Keratinocyte (primary cell): ENCODE results near the gene PEA15. TPM values are rescaled to one million over a fixed set of nuclear protein-coding genes. Genes with fewer than 3 reads are reported as not detected.
A peak's percentile ranks its signal among the peaks of the same experiment; 100 is the strongest.

Experiments
- DNase-seq: peaks from one replicate; pipeline ENCODE4 v3.0.0-alpha.2; 2011; ENCODE audit warnings: low read depth, missing footprints, low spot score
- FAIRE-seq: peaks from 2 replicates; lab custom pipeline; 2011; peaks lifted over from hg19 to GRCh38; lab: Jason Lieb, UNC
- H2AFZ ChIP-seq: 2 replicates; pipeline ENCODE4 v1.6.0; 2012; ENCODE audit warnings: low read length, control low read depth, inconsistent platforms; ENCODE audit not compliant: control insufficient read depth
- H3K27ac ChIP-seq: 2 replicates; pipeline ENCODE4 v1.5.1; 2011; ENCODE audit warnings: low read length; ENCODE audit not compliant: control insufficient read depth, insufficient read depth
- H3K27me3 ChIP-seq: 3 replicates; pipeline ENCODE4 v1.6.0; 2011; ENCODE audit warnings: low read length; ENCODE audit not compliant: control insufficient read depth, insufficient read depth; ENCODE audit errors: extremely low read depth
- H3K36me3 ChIP-seq, 2 experiments: 2 replicates in 1 of 2; 3 replicates in 1 of 2; pipeline ENCODE4 v1.5.1; 2011; ENCODE audit warnings: low read length in 2 of 2, mild to moderate bottlenecking in 1 of 2; ENCODE audit not compliant: control insufficient read depth in 2 of 2, insufficient read depth in 2 of 2; ENCODE audit errors: extremely low read depth in 1 of 2
- H3K4me1 ChIP-seq: 3 replicates; pipeline ENCODE4 v1.5.1; 2011; ENCODE audit warnings: low read length; ENCODE audit not compliant: control insufficient read depth, insufficient read depth; ENCODE audit errors: extremely low read depth
- H3K4me2 ChIP-seq: 3 replicates; pipeline ENCODE4 v1.6.0; 2011; ENCODE audit warnings: low read depth, low read length; ENCODE audit not compliant: control insufficient read depth, insufficient read depth; ENCODE audit errors: extremely low read depth
- H3K4me3 ChIP-seq, 3 experiments: fragments of 200-600 bp in 1 of 3; sonication (generic) in 1 of 3; 2 replicates in 2 of 3; 3 replicates in 1 of 3; pipeline ENCODE4 v1.5.1; 2011 to 2016; ENCODE audit warnings: low read length in 3 of 3, mild to moderate bottlenecking in 3 of 3, control low read depth in 2 of 3, inconsistent platforms in 1 of 3, low read depth in 1 of 3, mixed read lengths in 1 of 3, mixed run types in 1 of 3, moderate library complexity in 1 of 3; ENCODE audit not compliant: control insufficient read depth in 2 of 3, insufficient read depth in 2 of 3; ENCODE audit errors: extremely low read depth in 1 of 3
- H3K79me2 ChIP-seq: 2 replicates; pipeline ENCODE4 v1.6.0; 2012; ENCODE audit warnings: low read length; ENCODE audit not compliant: control insufficient read depth, insufficient read depth
- H3K9ac ChIP-seq: 3 replicates; pipeline ENCODE4 v1.6.0; 2011; ENCODE audit warnings: low read length; ENCODE audit not compliant: control insufficient read depth, insufficient read depth; ENCODE audit errors: extremely low read depth
- H3K9me1 ChIP-seq: 3 replicates; pipeline ENCODE4 v1.6.0; 2011; ENCODE audit warnings: low read length; ENCODE audit not compliant: control insufficient read depth, insufficient read depth; ENCODE audit errors: extremely low read depth
- H3K9me3 ChIP-seq: 2 replicates; pipeline ENCODE4 v1.5.1; 2012; ENCODE audit warnings: low read depth, low read length; ENCODE audit not compliant: control insufficient read depth
- H4K20me1 ChIP-seq: 3 replicates; pipeline ENCODE4 v1.6.0; 2011; ENCODE audit warnings: low read length; ENCODE audit not compliant: control insufficient read depth, insufficient read depth; ENCODE audit errors: extremely low read depth
- EZH2 ChIP-seq: IDR thresholded peaks from one replicate; pipeline ENCODE4 v1.6.1; 2012; ENCODE audit warnings: inconsistent platforms, mild to moderate bottlenecking, low read length, moderate library complexity
- dilution Hi-C: fragments of 300-500 bp; cut with MboI; formaldehyde crosslinking; loops from one replicate; pipeline ENCODE4 v1.7.0; 2020; ENCODE audit warnings: low sequenced_read_pairs; ENCODE audit not compliant: extremely low pct_ligation_motif_present
- polyA minus RNA-seq, 3 experiments: library from RNA; depleted of rRNA, polyadenylated mRNA; stranded (reverse); fragments of >200 nt; gene quantifications; 1 replicate in 1 of 3; 2 replicates in 1 of 3; 3 replicates in 1 of 3; pipeline ENCODE4 v1.2.3, GENCODE V29; 2011
- polyA plus RNA-seq, 5 experiments: library from polyadenylated mRNA; depleted of rRNA in 3 of 5; stranded (reverse) in 3 of 5; stranded (forward) in 1 of 5; unstranded in 1 of 5; fragments of >200 nt; gene quantifications; 1 replicate in 1 of 5; 2 replicates in 3 of 5; 3 replicates in 1 of 5; pipeline versions ENCODE4 v1.2.1 to v1.2.3, GENCODE V29; 2011 to 2012; ENCODE audit warnings: missing spikeins in 2 of 5, low read depth in 1 of 5, low replicate concordance in 1 of 5
- TF ChIP-seq, protein P1 (sequence below), 3 experiments: IDR thresholded peaks in 1 of 3; conservative IDR thresholded peaks in 1 of 3; optimal IDR thresholded peaks in 1 of 3; 2 replicates in 2 of 3; 3 replicates in 1 of 3; pipeline versions ENCODE3 to v1.5.1; 2011; ENCODE audit warnings: low read length in 3 of 3, mild to moderate bottlenecking in 3 of 3, moderate library complexity in 2 of 3, control low read depth in 1 of 3, inconsistent platforms in 1 of 3; ENCODE audit not compliant: insufficient read depth in 2 of 3; ENCODE audit errors: extremely low read depth in 1 of 3

The PEA15 gene, protein sequence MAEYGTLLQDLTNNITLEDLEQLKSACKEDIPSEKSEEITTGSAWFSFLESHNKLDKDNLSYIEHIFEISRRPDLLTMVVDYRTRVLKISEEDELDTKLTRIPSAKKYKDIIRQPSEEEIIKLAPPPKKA
- polyA plus RNA-seq (367 to 495 TPM (median 484 TPM) in 3 replicates), polyA minus RNA-seq (189 to 259 TPM (median 255 TPM) in 3 replicates)
- 90.8 TPM for polyA plus RNA-seq (2011; ENCODE audit: low read depth)
- 623 and 722 TPM in 2 replicates for polyA plus RNA-seq (2011; cell fraction: cytosol; rRNA removed)
- polyA plus RNA-seq (2011; cell fraction: nucleus; rRNA removed), result 225 and 245 TPM in 2 replicates
- polyA plus RNA-seq (2012; ENCODE audit: low replicate concordance), result 224 and 276 TPM in 2 replicates
- polyA minus RNA-seq (2011; cell fraction: cytosol; rRNA and poly(A)+ RNA removed), result 122 TPM
- polyA minus RNA-seq (2011; cell fraction: nucleus; rRNA and poly(A)+ RNA removed), result 38.1 and 62.9 TPM in 2 replicates

- Histone ChIP-seq H3K79me2 (peaks cover 47% of the 10 kb centered on the region), H3K9me3 (no peaks in the 10 kb centered on the region), H3K27me3 (no peaks in the 10 kb centered on the region), H3K27ac (peak within 1 kb of the TSS; percentile 86), H3K4me1 (peaks cover 21% of the 10 kb centered on the region), H3K9me1 (no peaks in the 10 kb centered on the region), H4K20me1 (peaks cover 7% of the 10 kb centered on the region), H3K4me2 (peak within 1 kb of the TSS; percentile 95), H2AFZ (peak within 1 kb of the TSS; percentile 68), H3K4me3 (peak within 1 kb of the TSS; percentile 87 to 93 (median 89)), H3K36me3 (peaks cover 27 to 29% of the 10 kb centered on the region in 2 experiments), H3K9ac (peak within 1 kb of the TSS; percentile 95)
- no peak for TF ChIP-seq EZH2
- TF ChIP-seq, protein P1, sequence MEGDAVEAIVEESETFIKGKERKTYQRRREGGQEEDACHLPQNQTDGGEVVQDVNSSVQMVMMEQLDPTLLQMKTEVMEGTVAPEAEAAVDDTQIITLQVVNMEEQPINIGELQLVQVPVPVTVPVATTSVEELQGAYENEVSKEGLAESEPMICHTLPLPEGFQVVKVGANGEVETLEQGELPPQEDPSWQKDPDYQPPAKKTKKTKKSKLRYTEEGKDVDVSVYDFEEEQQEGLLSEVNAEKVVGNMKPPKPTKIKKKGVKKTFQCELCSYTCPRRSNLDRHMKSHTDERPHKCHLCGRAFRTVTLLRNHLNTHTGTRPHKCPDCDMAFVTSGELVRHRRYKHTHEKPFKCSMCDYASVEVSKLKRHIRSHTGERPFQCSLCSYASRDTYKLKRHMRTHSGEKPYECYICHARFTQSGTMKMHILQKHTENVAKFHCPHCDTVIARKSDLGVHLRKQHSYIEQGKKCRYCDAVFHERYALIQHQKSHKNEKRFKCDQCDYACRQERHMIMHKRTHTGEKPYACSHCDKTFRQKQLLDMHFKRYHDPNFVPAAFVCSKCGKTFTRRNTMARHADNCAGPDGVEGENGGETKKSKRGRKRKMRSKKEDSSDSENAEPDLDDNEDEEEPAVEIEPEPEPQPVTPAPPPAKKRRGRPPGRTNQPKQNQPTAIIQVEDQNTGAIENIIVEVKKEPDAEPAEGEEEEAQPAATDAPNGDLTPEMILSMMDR (optimal IDR thresholded peaks at IDR 0.05 in 1 of 3, IDR thresholded peaks at IDR 0.05 in 1 of 3, conservative IDR thresholded peaks at IDR 0.05 in 1 of 3; ENCODE audit: extremely low read depth in 1 of 3, insufficient read depth in 2 of 3, low read length in 3 of 3), result no peak
- no peak for FAIRE-seq
- DNase-seq, result no peak
- dilution Hi-C loops, result no loop called here
Observed at GRCh38 chr1:160205242-160206035, at the start of gene PEA15. PEA15 (plus strand) TSS chr1:160205384; CDS start chr1:160211545, 6,161 bp downstream.

- H3K4me1 ChIP-seq, result no peaks in the 10 kb centered on the region
- peaks cover 4% of the 10 kb centered on the region for H3K27me3 ChIP-seq
- dilution Hi-C loops, result no loop called here
- no peaks in the 10 kb centered on the region for H3K36me3 ChIP-seq
- no peaks in the 10 kb centered on the region for H4K20me1 ChIP-seq
- no peak overlapping the region for H3K4me2 ChIP-seq
- H3K79me2 ChIP-seq, result no peaks in the 10 kb centered on the region
- H2AFZ ChIP-seq, result no peak overlapping the region
- no peak overlapping the region for H3K27ac ChIP-seq
- H3K9me3 ChIP-seq, result no peaks in the 10 kb centered on the region
- FAIRE-seq (no peak), DNase-seq (no peak)
- H3K9me1 ChIP-seq, result no peaks in the 10 kb centered on the region
- no peak for TF ChIP-seq EZH2
- TF ChIP-seq, protein P1 (optimal IDR thresholded peaks at IDR 0.05 in 1 of 3, IDR thresholded peaks at IDR 0.05 in 1 of 3, conservative IDR thresholded peaks at IDR 0.05 in 1 of 3; ENCODE audit: extremely low read depth in 1 of 3, insufficient read depth in 2 of 3, low read length in 3 of 3), result no peak
- no peak overlapping the region for H3K4me3 ChIP-seq
- no peak overlapping the region for H3K9ac ChIP-seq
Observed at GRCh38 chr1:160156361-160156760, 48.8 kb upstream of the PEA15 start.
